Measurements from ENCODE around the gene PARP15.
"Not testable (repeated sequence)": the region's sequence is repeated elsewhere in the genome, so short reads cannot be mapped to it uniquely, and the experiment has no call there.

Gene PARP15

DNA sequence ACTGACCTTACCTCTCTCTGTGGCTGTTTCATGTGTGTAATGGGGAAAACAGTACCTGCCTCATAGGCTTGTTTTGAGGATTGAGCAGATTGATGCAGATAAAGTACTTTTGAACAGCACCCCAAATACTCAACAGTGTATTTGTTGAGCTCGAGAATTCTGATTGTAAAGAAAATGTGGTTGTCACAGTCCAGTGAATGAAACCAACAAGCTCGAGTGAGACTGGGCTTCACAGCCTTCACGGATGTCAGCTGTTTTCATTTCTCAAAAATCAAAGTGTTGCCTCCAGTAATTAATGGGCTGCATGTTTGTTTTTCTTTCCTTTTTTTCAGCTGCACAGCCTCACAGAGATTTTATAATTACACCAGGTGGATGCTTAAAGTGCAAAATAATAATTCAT, 43.7 kb downstream of the PARP15 start:
- no peak for DNase-seq

- no peak for DNase-seq
Observed at GRCh38 chr3:122623031-122623829, 45.8 kb downstream of the PARP15 start.

DNA sequence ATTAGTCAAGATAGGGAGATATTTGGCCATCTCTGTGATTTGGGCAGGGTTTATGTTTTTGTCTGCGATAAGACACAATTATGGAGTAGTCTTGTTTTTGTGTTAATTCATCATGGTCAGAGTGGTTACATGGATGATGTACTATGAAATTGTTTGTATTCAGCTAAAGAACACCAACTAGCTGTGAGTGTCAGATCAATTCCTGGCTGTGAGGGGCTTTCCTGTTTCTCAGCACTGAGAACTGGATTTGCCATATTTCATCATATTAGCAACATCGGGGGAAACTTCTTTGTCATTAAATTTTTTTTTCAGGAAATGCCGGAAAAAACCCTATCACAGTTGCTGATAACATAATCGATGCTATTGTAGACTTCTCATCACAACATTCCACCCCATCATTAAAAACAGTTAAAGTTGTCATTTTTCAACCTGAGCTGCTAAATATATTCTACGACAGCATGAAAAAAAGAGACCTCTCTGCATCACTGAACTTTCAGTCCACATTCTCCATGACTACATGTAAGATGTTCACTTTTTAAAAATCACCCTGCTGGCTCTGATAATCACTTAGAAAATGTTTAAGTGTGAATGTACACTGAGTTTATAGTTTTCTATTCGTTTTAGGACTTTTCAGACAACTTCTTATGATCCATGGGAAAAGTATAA, 49.2 kb downstream of the PARP15 start:
- no peak for DNase-seq

DNA sequence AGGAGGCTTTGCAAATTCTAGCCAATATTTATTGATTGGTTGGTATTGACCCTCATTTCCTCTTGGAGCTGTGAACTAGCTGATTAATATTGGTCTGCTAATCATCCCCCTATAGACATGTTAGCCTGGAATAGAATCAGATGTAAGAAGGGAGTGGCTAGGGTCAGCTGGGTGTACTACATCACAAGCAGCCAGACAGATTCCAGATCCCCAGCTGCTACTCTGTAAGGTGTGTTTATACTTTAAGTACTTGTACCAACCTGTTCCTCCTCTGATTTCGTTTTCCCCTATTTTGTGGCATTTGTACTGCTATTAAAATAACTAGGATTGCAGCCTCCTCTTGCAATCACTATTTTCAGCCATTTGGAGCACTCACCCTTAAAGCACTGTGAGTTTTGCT, 49.9 kb downstream of the PARP15 start:
- DNase-seq = no peak

- DNase-seq = no peak
Observed at GRCh38 chr3:122628567-122628966, 51.1 kb downstream of the PARP15 start.

DNA sequence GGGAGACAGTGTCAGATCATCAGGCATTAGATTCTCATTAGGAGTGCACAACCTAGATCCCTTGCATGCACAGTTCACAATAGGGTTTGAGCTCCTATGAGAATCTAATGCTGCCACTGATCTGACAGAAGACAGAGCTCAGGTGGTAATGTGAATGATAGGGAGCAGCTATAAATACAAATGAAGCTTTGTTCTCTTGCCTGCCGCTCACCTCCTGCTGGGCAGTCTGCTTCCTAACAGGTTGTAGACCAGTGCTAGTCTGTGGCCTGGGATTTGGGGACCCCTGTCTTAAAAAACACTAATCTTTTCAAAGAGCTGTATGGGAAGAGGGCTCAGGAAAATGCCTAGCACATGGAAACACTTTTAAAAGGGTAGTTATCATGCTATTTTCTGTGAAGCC, 52.3 kb downstream of the PARP15 start:
- no peak for DNase-seq

DNA sequence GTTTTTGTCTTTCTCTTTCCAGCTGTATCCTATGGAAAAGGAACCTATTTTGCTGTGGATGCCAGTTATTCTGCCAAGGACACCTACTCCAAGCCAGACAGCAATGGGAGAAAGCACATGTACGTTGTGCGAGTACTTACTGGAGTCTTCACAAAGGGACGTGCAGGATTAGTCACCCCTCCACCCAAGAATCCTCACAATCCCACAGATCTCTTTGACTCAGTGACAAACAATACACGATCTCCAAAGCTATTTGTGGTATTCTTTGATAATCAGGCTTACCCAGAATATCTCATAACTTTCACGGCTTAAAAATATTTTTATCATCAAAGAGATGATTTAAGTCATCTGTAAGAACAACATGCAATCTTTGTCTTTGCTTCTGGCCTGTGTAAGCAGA, 58.3 kb downstream of the PARP15 start:
- no peak for DNase-seq

GRCh38 chr3:122636697-122637096, 59.2 kb downstream of the PARP15 start:
- DNase-seq = no peak

- DNase-seq = no peak
Observed at GRCh38 chr3:122640437-122640999, 63.1 kb downstream of the PARP15 start.

- DNase-seq = no peak
Observed at GRCh38 chr3:122642935-122643334, 65.5 kb downstream of the PARP15 start.

- no peak for DNase-seq
Observed at GRCh38 chr3:122646146-122646988, 68.9 kb downstream of the PARP15 start.

DNA sequence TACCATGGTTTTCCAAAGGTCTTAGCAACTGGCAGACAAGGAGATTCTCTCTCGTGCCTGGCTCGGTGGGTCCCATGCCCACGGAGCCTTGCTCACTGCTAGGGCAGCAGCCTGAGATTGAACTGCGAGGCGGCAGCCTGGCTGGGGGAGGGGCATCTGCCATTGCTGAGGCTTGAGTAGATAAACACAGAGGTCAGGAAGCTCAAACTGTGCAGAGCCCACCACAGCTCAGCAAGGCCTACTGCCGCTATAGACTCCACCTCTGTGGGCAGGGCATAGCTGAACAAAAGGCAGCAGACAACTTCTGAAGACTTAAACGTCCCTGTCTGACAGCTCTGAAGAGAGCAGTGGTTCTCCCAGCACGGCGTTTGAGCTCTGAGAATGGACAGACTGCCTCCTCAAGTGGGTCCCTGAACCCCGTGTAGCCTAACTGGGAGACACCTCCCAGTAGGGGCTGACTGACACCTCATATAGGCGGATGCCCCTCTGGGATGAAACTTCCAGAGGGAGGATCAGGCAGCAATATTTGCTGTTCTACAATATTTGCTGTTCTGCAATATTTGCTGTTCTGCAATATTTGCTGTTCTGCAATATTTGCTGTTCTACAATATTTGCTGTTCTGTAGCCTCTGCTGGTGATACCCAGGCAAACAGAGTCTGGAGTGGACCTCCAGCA, 73.9 kb downstream of the PARP15 start:
- not testable (repeated sequence) for DNase-seq

- not testable (repeated sequence) for DNase-seq
Observed at GRCh38 chr3:122651962-122652361, 74.5 kb downstream of the PARP15 start.

DNA sequence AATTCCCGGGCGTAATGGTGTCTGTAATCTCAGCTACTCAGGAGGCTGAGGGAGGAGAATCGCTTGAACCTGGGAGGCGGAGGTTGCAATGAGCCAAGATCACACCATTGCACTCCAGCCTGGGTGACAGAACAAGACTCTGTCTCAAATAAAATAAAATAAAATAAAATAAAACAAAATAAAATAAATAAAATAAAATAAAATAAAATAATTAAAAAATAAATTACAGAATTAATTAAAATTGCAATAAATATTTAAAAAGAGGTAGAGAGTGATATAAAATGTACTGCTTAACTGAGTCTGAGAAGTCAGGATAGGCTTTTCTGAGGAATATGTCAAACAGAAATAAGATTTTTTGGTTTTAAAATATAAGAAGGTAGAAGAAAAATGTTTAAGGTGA, 80.9 kb downstream of the PARP15 start:
- DNase-seq = not testable (repeated sequence)

GRCh38 chr3:122660297-122660974, 83.0 kb downstream of the PARP15 start:
- no peak for DNase-seq

GRCh38 chr3:122661633-122662032, 84.2 kb downstream of the PARP15 start:
- DNase-seq = no peak

DNA sequence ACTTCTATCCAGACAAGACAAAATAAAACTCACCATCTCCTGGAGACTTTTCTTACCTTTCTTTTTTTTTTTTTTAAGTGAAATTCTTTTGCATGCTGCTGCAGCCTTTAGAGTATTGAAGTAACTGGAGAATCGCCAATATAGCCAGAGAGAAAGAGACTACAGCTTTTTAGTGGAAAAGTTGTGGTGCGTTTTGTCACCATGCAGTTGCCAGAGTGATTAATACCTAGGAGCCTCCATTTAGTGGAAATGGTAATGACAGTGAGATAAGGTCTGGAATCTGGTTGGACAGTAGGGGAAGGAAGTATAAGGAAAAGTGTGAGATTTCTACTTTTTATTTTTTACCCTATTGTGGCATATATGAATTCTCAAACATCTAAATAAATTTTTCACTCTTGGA, 85.1 kb downstream of the PARP15 start:
- no peak for DNase-seq

- DNase-seq = no peak
Observed at GRCh38 chr3:122665226-122665786, 87.9 kb downstream of the PARP15 start.

DNA sequence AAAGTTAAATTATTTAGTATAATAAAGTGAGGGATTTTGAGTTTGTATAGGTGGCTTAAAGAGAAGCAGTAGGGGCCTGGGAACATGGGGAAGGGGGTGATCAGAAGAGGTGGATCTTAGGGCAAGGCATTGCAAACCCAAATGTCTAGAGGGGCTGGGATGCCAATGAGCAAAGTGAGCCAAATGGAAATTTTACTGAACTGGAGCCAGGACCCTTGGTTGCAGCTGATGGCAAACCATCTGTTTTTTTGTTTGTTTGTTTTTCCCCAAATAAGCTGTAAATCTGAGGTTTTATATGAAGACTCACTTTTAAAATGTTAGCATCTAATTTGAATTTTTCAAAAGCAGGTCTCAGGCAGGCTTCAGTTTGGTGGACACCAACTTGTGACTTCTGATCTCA, 88.4 kb downstream of the PARP15 start:
- no peak for DNase-seq

GRCh38 chr3:122668930-122669730, 91.7 kb downstream of the PARP15 start:
- DNase-seq = no peak

- DNase-seq = no peak
Observed at GRCh38 chr3:122671553-122671952, 94.1 kb downstream of the PARP15 start.
